Right ventricle myocardium superior (tissue), 1 donor: Measurements from ENCODE around the gene TRMT44. TPM values are rescaled to one million over a fixed set of nuclear protein-coding genes. Genes with fewer than 3 reads are reported as not detected.
A peak's percentile ranks its signal among the peaks of the same experiment; 100 is the strongest.
"Not testable (repeated sequence)": the region's sequence is repeated elsewhere in the genome, so short reads cannot be mapped to it uniquely, and the experiment has no call there.

Source experiments
- ATAC-seq: fragments of 200-7000 bp; cut with Tn5 transposase; one replicate; pipeline ENCODE4 v1.9.1; 2020; ENCODE audit warnings: mild to moderate bottlenecking; ENCODE audit not compliant: poor library complexity
- DNase-seq: peaks from one replicate; pipeline ENCODE4 v3.0.0-alpha.2; 2020
- intact Hi-C: fragments of 100-400 bp; cut with DNase I; formaldehyde crosslinking; loops from one replicate; pipeline ENCODE4 v1.11.2; 2022
- total RNA-seq: library from RNA; stranded (reverse); fragmentation: NEBNext Ultra II Directional; extraction: Animal tissue kit (Norgen Biotek cat#: 25700); gene quantifications from one replicate; pipeline ENCODE4 v1.2.1, GENCODE V29; 2021
- donor health status: DM: no; HTN: yes; CAD: no; lungs with severe emphysema.

Gene TRMT44
- total RNA-seq, 1 donor from 2014 or later = 8.4 TPM

DNA sequence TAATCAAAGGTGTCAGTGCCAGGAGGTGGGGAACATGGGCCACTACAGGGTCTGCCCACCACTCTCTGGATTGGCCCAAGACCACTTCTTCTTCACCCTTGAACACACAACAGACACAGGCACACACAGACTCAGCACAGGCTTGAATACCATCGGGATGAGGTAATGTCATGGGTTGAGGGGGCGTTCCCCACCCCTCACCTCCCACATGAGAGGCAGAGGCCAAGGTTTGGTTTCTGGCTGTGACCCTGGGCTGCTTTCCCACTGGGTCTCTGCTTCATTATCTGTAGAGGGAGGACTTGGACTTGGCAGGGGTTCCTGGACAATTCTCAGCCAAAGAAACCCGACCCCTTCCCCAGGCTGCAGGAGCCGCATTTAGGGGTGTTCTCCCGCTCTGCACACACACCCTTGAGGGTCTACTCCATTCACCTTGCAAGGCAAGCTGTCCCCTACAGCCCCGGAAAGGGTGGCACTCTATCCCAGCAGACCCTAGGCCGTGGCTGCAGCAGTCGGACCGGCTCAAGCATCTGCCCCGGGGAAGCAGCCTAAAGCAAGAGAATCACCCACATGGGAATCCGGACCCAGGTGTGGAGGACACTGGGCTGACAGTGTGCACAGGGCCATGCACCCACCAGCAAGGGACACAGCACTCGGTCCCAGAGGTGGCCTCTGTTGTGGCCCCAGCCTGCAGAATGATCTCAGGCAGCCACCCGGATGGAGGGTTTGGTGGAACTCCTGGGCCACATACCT lies 62.4 kb downstream of the TRMT44 start:
- no peak for DNase-seq
- intact Hi-C loops = no loop called here
- no peak for ATAC-seq

- DNase-seq (no peak), ATAC-seq (no peak)
- intact Hi-C loops = no loop called here
Observed at GRCh38 chr4:8503801-8504200, 63.2 kb downstream of the TRMT44 start.

DNA sequence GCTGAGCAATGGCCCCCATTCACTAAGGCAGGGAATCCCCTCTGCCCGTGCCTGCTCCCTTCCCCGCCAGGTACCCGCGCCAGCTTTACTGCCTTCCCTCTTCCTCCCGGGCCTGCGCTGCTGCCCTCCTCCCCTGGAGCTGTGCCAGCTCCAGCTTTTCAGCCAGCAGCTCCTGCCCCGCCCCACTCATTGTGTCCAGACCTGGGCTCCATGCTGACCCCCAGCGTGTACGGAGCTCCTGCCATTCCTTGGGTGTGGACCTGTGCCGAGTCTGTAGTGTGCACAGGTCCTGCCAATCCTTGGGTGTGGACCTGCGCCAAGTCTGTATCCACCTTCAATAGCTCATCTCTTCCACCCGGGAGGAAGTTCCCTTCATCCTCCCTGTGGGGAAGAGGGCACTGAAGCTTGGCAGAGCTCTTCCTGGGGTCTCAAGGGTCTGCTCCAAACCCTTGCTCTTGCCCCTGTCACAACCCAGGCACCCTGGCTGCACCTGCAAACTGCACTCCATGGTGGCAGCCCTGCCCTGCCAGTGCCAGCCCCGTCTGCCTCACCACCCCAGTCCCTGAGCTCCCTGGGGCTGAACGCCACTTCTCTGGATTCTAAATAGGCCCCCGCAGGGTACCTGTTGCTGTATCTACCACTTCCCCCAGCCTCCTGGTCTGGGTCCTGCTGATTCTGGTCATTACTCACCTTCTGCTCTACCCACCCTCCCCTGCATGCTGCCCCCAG lies 63.9 kb downstream of the TRMT44 start:
- DNase-seq (no peak), ATAC-seq (no peak)

DNA sequence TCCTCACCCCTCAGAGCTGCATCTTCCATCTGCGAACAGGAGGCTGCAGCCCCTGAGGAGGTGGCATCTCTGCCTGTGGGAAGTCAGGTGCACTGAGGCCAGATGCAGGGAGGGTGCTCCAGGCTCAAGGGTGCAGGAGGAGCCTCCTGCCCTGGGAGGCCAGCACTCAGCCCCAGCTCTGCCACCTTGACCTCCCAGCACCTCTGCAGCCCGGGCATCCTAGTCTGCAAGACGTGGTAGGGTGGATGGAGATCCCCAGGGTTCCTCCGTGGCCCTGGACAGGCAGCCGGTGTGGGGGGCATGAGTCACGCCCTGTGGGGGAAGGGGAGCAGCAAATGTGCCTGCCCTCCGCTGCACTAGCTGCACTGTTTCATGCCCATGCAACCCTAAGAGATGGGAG lies 64.7 kb downstream of the TRMT44 start:
- intact Hi-C loops = no loop called here
- ATAC-seq (no peak), DNase-seq (no peak)

More for the DNA sequence above, 63.9 kb downstream of the TRMT44 start:
- intact Hi-C loops = no loop called here

DNA sequence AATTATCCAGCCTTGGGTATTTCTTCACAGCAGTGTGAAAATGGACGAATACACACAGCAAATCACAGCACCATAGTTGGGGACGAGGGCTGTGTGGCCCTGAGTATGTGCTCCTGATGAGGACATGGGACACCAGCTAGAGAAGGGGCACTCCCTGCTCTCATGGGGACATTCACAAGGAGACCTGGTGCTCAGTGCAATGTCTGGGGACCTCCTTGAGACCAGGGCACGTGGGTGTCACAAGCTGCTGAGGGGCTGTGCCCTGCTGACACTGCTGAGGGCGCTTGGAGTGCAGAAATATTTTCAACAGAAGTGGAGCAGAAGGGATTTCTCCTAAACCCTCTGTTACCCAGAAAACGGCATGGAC lies 65.4 kb downstream of the TRMT44 start:
- intact Hi-C loops = no loop called here
- DNase-seq (no peak), ATAC-seq (no peak)

GRCh38 chr4:8506373-8507195 lies 66.0 kb downstream of the TRMT44 start:
- ATAC-seq (peak; percentile 85), DNase-seq (peak; percentile 71)

GRCh38 chr4:8507196-8507570 lies 66.6 kb downstream of the TRMT44 start:
- intact Hi-C loops = no loop called here
- DNase-seq = no peak
- ATAC-seq = peak; percentile 17

More at GRCh38 chr4:8506373-8507195, 66.0 kb downstream of the TRMT44 start:
- intact Hi-C loops = no loop called here

DNA sequence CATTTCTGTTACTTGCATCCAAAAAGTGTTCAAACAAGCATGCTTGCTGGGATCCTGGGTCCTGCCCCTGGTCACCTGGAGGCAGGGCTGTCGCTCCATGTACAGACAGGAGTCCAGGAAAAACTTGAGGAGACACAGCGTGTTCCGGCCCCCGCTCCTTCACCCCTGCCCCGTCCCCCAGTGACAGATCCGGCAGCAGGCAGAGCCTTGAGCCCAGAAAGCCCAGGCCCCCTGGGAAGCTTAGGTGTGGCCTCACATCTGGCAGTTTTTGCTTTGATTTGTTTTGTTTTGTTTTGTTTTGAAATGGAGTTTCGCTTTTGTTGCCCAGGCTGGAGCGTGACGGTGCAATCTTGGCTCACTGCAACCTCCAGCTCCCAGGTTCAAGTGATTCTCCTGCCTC lies 67.0 kb downstream of the TRMT44 start:
- intact Hi-C loops = no loop called here
- ATAC-seq (no peak), DNase-seq (no peak)

DNA sequence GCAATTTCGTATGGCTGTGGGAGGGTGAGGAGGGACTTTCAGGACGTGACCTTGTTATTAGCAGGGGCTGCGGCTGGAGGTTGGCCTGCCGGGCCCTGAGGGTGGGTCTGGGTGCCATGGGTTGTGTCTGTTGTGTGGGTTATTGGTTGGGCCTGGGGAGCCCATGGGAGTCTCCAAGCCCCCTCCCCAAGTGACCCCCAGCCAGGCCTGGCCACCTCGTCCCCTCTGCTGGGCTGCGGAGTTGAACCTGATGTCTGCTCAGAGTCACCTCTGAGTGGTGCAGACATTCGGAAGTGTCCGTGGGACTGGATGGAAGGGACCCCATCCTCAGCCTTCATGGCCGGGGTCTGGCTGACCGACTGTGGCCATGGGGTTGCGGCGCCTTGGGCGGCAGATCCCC lies 67.7 kb downstream of the TRMT44 start:
- intact Hi-C loops = no loop called here
- DNase-seq (no peak), ATAC-seq (no peak)

GRCh38 chr4:8508740-8509139 lies 68.2 kb downstream of the TRMT44 start:
- ATAC-seq (no peak), DNase-seq (no peak)
- intact Hi-C loops = no loop called here

DNA sequence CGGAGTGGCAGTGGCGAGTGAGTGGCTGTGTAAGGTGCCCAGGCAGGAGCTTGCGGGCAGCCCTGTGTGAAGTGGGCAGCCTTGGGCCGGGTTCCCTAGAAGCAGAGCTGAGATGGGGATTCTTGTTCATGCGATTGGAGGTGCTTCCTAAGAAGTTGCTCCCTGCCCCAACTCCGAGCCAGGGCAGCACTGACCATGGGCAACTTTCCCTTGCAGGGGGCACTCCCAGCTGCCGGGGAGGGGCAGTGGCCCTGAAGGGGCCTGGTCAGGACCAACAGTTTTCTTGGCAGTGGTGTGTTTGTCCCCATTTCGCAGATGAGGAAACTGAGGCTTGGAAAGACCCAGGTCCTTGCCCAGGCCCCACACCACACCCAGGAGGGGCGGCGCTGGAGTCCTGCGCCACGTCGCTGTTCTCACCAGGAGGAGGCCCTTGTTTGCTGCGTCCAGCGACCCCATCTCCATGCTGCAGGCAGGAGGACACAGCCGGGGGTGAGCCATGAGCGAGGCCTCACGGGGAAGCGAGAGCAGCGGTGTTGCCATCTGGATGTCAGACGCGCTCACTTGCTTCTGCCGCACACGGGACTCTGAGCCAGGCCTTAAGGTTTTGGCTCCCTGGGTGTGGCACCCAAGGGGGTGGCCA lies 68.9 kb downstream of the TRMT44 start:
- no peak for DNase-seq
- no peak for ATAC-seq
- intact Hi-C loops = no loop called here

- no peak for ATAC-seq
- no peak for DNase-seq
- intact Hi-C loops = no loop called here
Observed at GRCh38 chr4:8510191-8510590, 69.6 kb downstream of the TRMT44 start.

DNA sequence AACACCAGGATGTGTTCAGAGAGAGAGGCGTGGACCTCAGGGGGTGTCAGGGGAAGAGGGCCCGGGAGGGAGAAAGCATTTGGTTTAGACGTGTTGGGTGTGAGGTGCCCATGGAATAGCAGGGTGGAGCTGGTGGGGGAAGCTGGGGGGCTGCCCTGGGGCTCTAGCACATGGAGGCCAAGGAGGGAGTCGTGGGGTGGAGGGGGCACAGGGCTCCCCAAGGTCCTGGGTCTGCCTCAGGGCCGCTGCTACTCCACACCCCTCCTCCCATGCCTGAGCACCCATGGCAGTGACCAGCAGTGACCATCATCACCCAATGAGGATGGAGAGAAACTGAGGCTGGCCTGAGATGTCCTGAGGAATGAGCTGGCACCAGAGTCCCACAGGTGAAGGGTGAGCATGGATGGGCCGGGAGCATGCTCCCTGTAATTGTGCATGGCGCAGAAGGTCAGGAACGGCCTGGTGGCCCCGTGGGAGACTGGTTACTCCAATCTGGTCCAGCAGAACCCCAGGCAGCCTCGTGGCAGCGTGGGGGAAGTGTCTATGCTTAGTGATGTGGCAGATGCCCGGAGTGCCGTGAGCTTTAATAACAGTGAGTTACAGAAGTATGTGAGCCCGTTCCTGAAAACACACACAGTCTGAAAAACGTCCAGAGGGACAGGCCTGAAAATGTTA lies 70.2 kb downstream of the TRMT44 start:
- DNase-seq = no peak
- ATAC-seq = no peak
- intact Hi-C loops = no loop called here

DNA sequence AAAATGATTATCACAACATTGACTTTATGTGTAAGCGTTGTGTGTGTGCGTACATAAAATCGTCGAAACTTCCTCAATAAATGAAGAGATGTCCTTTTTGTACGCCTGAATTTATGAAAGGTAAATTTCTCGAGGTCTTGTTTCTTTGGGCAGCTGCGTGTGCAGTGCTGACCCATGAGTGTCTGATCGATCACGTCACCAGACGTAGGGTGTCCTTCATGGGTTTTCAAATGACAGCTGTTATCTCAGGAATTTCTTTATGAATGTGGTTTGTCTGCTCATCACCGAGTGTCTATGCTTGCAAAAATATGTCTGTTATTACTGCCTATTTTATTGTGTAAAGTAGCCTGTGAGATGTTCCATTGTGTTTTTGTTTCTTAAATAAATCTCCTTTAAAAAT lies 71.9 kb downstream of the TRMT44 start:
- no peak for DNase-seq
- ATAC-seq = no peak
- intact Hi-C loops = no loop called here

GRCh38 chr4:8513080-8513479 lies 72.5 kb downstream of the TRMT44 start:
- intact Hi-C loops, DNase-seq, ATAC-seq: not testable (repeated sequence)

- intact Hi-C loops = no loop called here
- no peak for ATAC-seq
- DNase-seq = no peak
Observed at GRCh38 chr4:8513931-8514330, 73.4 kb downstream of the TRMT44 start.

GRCh38 chr4:8514391-8514790 lies 73.8 kb downstream of the TRMT44 start:
- no peak for ATAC-seq
- DNase-seq = no peak
- intact Hi-C loops = no loop called here

DNA sequence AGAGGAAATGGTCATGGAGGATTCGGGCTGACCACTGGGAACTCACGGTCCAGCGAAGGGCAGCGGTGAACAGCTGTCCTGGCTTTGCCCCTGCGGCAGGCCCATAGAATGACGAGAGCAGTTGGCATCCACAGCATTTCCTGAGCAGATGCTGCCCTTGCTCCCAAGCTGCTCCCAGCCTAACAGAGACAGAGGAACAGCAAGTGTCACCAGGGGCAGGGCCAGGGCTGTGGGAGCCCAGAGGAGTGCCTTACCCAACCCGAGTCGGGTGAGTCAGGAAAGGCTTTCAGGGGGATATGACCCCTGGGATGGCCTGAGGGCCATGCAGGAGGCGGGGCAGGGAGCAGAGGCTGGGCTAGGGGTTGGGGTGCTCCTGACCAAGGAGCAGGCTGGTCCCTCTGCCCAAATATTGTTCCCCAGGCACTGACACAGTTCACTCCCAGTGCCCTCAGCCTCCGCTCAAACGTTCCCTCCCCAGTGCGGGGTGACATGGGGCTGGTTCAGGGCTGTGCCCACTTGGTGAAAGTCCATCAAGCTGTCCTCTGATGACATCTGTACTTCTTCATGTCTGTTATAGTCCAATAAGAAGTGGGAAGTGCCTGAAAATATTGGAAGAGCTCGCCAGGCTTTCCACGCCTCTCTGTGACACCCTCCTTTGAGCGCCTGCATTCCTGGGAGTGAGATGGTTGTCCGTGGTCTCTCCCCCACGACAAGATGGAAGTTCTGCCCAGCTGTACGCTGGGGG lies 74.9 kb downstream of the TRMT44 start:
- intact Hi-C loops = no loop called here
- DNase-seq = no peak
- no peak for ATAC-seq
